Measurements from ENCODE around the gene IREB2.
"Not testable (repeated sequence)": the region's sequence is repeated elsewhere in the genome, so short reads cannot be mapped to it uniquely, and the experiment has no call there.

Gene IREB2

GRCh38 chr15:78427953-78428352, 10.1 kb upstream of the IREB2 start:
- DNase-seq (ENCODE audit: extremely low spot score, insufficient read length, low read depth) (no peak), FAIRE-seq (no peak)

- no peak for DNase-seq (ENCODE audit: extremely low spot score, insufficient read length, low read depth)
- no peak for FAIRE-seq
Observed at GRCh38 chr15:78429477-78429876, 8.5 kb upstream of the IREB2 start.

DNA sequence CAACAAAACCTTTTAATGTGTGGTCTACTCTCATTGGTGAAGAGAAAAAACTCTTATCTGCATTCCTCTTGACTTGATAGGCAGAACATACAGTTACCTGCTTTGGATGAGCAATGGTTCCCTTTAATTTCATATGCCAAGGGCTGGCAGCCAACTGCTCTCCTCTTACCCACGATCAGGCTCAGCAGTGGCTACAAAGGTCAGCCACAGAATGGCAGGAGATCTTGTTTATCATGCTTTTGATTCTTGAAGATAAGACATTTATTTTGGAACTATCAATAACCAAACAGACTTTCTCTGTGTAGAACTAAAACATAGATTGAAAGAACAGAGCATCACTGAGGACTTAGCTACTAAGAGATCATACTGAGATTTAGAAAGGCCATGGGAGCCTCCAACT, 6.1 kb upstream of the IREB2 start:
- DNase-seq (ENCODE audit: extremely low spot score, insufficient read length, low read depth) (no peak), FAIRE-seq (no peak)

DNA sequence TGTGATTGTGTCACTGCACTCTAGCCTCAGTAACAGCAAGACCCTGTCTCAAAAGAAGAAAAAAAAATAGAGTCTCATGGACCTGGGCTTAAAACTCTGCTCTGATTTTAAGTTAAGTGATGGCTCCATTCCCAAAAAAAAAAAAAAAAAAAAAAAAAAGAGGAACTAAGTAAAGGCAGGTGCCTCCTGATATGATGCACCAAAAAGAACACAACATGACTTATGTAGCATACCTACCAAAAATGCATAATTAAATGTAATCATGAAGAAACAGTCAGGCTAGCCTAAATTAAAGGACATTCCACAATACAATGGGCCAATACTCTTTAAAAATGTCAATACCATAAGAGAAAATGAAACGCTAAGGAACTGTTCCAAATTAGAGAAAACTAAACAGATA, 5.4 kb upstream of the IREB2 start:
- DNase-seq (ENCODE audit: extremely low spot score, insufficient read length, low read depth) (no peak), FAIRE-seq (no peak)

DNA sequence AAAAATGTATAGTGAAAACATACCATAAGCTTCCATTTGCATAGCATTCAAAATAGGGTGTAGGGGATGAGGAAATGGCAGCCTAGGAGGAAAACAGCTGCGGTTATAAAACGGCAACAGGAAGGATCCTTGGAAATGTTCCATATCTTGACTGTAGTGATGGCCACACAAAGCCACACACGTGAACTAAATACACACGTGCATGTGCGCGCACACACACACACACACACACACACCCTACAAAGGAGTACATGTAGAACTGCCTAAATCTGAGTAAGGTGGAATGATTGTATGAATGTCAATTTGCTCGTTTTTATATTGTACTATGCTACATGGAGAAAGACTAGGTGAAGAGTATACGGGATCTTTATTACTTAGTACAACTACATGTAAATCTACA, 3.9 kb upstream of the IREB2 start:
- no peak for DNase-seq (ENCODE audit: extremely low spot score, insufficient read length, low read depth)

DNA sequence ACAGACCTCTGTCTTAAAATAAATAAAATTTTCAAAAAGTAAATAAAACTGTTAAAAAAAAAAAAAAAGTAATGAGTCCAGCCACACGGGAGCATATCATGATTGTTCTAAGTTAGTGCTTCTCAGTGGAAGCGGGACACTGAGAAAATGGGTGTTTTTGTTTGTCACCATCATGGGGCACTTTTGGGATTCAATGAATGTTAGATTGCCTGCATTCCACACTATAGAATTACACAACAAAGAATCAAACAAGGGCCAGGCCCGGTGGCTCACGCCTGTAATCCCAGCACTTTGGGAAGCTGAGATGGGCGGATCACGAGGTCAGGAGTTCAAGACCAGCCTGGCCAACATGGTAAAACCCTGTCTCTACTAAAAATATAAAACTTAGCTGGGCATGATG, 3.3 kb upstream of the IREB2 start:
- FAIRE-seq; DNase-seq (ENCODE audit: extremely low spot score, insufficient read length, low read depth): not testable (repeated sequence)

More for the DNA sequence above, 3.9 kb upstream of the IREB2 start:
- FAIRE-seq: no peak

- DNase-seq (ENCODE audit: extremely low spot score, insufficient read length, low read depth) (no peak), FAIRE-seq (no peak)
Observed at GRCh38 chr15:78437107-78437761, 782 bp upstream of the IREB2 start.

GRCh38 chr15:78438619-78439285, 736 bp downstream of the IREB2 start:
- DNase-seq (ENCODE audit: extremely low spot score, insufficient read length, low read depth) (no peak), FAIRE-seq (peak; percentile 45)

DNA sequence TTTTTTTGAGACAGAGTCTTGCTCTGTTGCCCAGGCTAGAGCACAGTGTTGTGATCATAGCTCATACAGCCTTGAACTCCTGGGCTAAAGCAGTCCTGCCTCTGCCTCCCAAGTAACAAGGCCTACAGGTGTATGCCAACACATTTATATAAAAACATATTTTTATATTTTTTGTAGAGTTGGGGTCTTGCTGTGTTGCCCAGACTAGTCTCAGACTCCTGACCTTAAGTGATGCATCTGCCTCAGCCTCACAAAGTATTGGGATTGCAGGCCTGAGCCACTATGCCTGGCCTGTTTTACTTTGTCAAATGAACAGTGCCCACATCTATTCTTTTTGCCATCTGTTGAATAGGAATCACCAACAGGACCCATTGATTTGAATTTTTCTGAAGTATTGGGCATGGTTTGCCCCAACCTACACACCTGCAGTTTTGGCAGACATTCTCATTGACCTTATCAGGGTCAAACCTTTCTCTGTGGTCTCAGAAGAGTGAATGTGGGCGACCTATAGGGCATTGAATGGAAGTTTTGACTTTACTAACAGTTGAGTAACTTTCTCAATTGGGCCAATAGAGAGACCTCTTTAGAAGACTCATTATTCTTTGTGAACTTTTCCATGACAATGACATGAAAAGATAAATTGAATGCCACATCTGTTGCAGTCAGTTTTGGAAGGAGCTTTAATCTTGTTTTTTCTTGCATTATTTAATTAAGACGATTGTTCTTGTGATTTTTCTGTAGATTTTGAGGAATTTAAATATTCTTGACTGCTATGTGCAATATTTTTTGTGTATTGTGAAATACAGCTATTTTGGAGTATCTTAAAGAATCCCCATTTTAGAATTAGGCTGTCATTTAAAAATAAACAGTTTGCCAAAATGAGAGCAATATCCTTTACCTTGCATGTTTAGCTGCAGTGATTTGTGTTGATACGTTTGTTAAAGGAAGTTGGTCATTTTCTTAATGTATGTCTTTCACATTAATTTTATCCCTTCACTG, 2.7 kb downstream of the IREB2 start:
- DNase-seq (ENCODE audit: extremely low spot score, insufficient read length, low read depth): no peak
- no peak for FAIRE-seq

GRCh38 chr15:78444255-78444654, 6.2 kb downstream of the IREB2 start:
- FAIRE-seq (no peak), DNase-seq (ENCODE audit: extremely low spot score, insufficient read length, low read depth) (no peak)

DNA sequence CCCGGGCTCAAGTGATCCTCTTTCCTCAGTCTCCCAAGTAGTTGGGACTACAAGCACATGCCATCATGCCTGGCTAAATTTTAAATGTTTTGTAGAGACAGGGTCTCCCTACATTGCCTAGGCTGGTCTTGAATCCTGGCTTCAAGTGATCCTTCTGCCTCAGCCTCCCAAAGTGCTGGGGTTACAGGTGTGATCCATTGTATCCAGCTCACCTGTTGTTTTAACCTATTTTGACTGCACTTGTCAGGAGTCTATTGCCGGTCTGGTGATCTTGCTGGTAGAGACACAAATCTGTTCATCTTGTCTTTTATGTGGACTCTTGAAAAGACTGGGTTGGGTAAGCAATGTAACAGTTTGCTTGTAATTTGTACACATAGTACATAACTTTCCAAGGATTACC, 7.9 kb downstream of the IREB2 start:
- FAIRE-seq (no peak), DNase-seq (ENCODE audit: extremely low spot score, insufficient read length, low read depth) (no peak)

- FAIRE-seq (no peak), DNase-seq (ENCODE audit: extremely low spot score, insufficient read length, low read depth) (no peak)
Observed at GRCh38 chr15:78446551-78446950, 8.5 kb downstream of the IREB2 start.

- no peak for DNase-seq (ENCODE audit: extremely low spot score, insufficient read length, low read depth)
- no peak for FAIRE-seq
Observed at GRCh38 chr15:78448441-78449219, 10.6 kb downstream of the IREB2 start.

- no peak for FAIRE-seq
- no peak for DNase-seq (ENCODE audit: extremely low spot score, insufficient read length, low read depth)
Observed at GRCh38 chr15:78449220-78449999, 11.4 kb downstream of the IREB2 start.

GRCh38 chr15:78450285-78450858, 12.4 kb downstream of the IREB2 start:
- DNase-seq (ENCODE audit: extremely low spot score, insufficient read length, low read depth): no peak
- FAIRE-seq: no peak

- DNase-seq (ENCODE audit: extremely low spot score, insufficient read length, low read depth): no peak
- no peak for FAIRE-seq
Observed at GRCh38 chr15:78452485-78452884, 14.5 kb downstream of the IREB2 start.

DNA sequence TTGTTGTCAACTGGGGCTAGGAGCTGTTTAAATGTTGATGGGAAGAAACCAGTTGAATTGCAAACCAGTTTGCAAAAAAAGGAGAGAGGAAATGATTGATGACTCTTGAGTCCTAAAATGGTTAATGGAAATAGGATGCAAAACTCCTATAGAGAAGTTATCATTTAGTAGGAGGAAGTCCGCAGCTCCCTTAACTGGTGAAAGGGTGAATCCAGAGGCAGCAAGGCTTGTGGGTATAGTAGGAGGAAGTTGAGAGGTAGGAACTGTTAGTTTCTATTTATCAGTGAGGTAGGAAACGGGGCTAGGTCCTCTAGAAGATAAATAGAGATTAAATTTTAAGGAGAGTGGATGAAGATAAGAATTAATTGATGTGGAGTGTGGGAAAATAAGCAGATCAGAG, 15.4 kb downstream of the IREB2 start:
- DNase-seq (ENCODE audit: extremely low spot score, insufficient read length, low read depth): no peak
- FAIRE-seq: no peak

DNA sequence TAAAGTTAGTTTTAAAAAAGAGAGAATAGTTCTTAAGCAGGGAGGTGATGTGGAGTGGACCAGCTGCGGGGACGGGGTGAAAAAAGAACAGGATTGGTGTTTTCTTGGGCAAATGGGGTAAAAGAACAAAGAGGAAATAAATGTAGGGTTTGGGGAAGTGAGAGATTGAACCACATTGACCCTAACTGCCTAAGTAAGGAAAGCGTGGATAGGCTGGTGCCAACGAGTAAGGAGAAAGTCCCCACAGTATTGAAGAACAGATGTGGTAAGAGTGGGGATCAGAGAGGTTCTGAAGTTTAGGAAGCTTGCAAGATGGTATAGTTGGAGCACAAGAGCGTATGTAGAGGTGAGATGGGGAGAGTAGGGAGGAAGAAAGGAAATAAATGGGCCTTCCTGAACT, 17.0 kb downstream of the IREB2 start:
- FAIRE-seq: peak; percentile 31
- no peak for DNase-seq (ENCODE audit: extremely low spot score, insufficient read length, low read depth)

DNA sequence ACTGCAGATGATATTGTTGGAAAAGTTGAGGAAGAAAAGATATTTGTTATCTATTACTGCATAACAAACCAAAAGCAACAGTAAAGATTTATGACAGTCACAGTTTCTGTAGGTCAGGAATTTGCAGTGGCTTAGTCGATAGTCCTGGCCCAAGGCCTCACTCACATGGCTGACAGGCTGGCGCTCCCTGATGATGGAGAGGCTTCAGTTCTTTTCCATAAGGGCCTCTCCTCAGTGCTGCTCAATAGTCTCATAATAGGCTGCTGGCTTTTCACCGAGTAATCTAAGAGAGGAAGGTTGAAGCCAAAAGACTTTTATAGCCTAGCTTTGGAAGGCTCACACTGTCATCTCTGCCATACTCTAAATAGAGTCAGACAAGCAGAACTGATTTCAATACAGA, 17.7 kb downstream of the IREB2 start:
- DNase-seq (ENCODE audit: extremely low spot score, insufficient read length, low read depth) (no peak), FAIRE-seq (no peak)
